Cerebellar nuclear complex (tissue), 1 donor: ENCODE measurements around the gene EMILIN1.

Source experiments
- DNase-seq, 2 experiments: peaks; one replicate each; lab custom pipeline; 2025; lab: John Stamatoyannopoulos, UW

EMILIN1 gene

GRCh38 chr2:27123302-27124150, 45.1 kb downstream of the EMILIN1 start, which contains the start of gene ABHD1:
ABHD1 (plus strand) TSS chr2:27123815; CDS start chr2:27123949, 134 bp downstream.
- no peak for DNase-seq

GRCh38 chr2:27125104-27125503, 46.7 kb downstream of the EMILIN1 start:
- no peak for DNase-seq

- DNase-seq, result no peak
Observed at GRCh38 chr2:27126252-27126710, 47.9 kb downstream of the EMILIN1 start.

GRCh38 chr2:27127883-27128667, 49.7 kb downstream of the EMILIN1 start:
- DNase-seq, result no peak

GRCh38 chr2:27128668-27129571, 50.5 kb downstream of the EMILIN1 start:
- DNase-seq, result no peak

- no peak for DNase-seq
Observed at GRCh38 chr2:27130396-27130795, 52.0 kb downstream of the EMILIN1 start.

GRCh38 chr2:27131429-27131828, 53.0 kb downstream of the EMILIN1 start:
- no peak for DNase-seq

GRCh38 chr2:27133195-27133875, 54.9 kb downstream of the EMILIN1 start:
- no peak for DNase-seq

- DNase-seq, result peak; percentile 53 to 88
Observed at GRCh38 chr2:27133905-27134780, 55.7 kb downstream of the EMILIN1 start, which contains the start of gene PREB. PREB (minus strand) TSS chr2:27134636; CDS start chr2:27134421, 215 bp downstream.

- DNase-seq, result no peak
Observed at GRCh38 chr2:27134781-27135477, 56.5 kb downstream of the EMILIN1 start.

- DNase-seq, result no peak
Observed at GRCh38 chr2:27135478-27135955, 57.1 kb downstream of the EMILIN1 start.
